ENCODE data around the gene C2orf42. TPM values are rescaled to one million over a fixed set of nuclear protein-coding genes. Genes with fewer than 3 reads are reported as not detected.

Gene C2orf42
- total and polyA plus RNA-seq, 2 of the 4 experiments (the other 2 are of a cell fraction), result 7.5 to 31.5 TPM

GRCh38 chr2:70161069-70161534 lies 29.7 kb downstream of the C2orf42 start:
- no peak overlapping the region for H3K56ac ChIP-seq (ENCODE audit: extremely low read depth, insufficient read depth, low read length)
- H3K4ac ChIP-seq (ENCODE audit: low read depth, low read length), result no peak overlapping the region
- no peak overlapping the region for H2AFZ ChIP-seq (replicated peaks; ENCODE audit: low read length, poor library complexity)
- no peak overlapping the region for H2BK20ac ChIP-seq (ENCODE audit: low read depth, low read length)
- H3K4me3 ChIP-seq (ENCODE audit: insufficient read depth, low read depth, low read length), result no peak overlapping the region
- H3K4me1 ChIP-seq (ENCODE audit: control insufficient read depth, insufficient read depth, low read length), result no peaks in the 10 kb centered on the region
- no peak overlapping the region for H3K23ac ChIP-seq (ENCODE audit: low read depth, low read length)
- H2BK15ac ChIP-seq (ENCODE audit: low read depth, low read length), result no peak overlapping the region
- no TSS peak for BruUV-seq (replicated peaks)
- no peak overlapping the region for H2AK5ac ChIP-seq (ENCODE audit: low read depth, low read length)
- H3K9me1 ChIP-seq (ENCODE audit: insufficient read depth, low read length), result no peaks in the 10 kb centered on the region
- H3K79me1 ChIP-seq (ENCODE audit: low read depth in 1 of 2, low read length in 2 of 2), result no peaks in the 10 kb centered on the region
- no peak overlapping the region for H3K27ac ChIP-seq (ENCODE audit: insufficient read depth, low read length)
- no peak overlapping the region for H4K91ac ChIP-seq (ENCODE audit: insufficient read depth, low read depth, low read length)
- no CpG with 5 or more reads among the region's 2 CpGs for WGBS, 2 experiments (ENCODE audit: extremely low coverage in 2 of 2, insufficient read length in 1 of 2)
- H2BK5ac ChIP-seq (ENCODE audit: low read depth, low read length, poor library complexity, severe bottlenecking), result no peak overlapping the region
- intact Hi-C loops (cut with micrococcal nuclease) (no loop called here), dilution Hi-C loops (cut with HindIII; ENCODE audit: low sequenced_read_pairs, unreplicated experiment) (no loop called here), in situ Hi-C loops (cut with MboI; ENCODE audit: low sequenced_read_pairs) (no loop called here)
- no peaks in the 10 kb centered on the region for H3K9me3 ChIP-seq (ENCODE audit: control insufficient read depth, insufficient read depth, low read length)
- no peak overlapping the region for H2AK9ac ChIP-seq (replicated peaks; ENCODE audit: low read depth, low read length, poor library complexity)
- H3K18ac ChIP-seq (ENCODE audit: low read depth, low read length), result no peak overlapping the region
- DNase-seq (no peak), ATAC-seq (ENCODE audit: low read depth) (no peak)
- no peak overlapping the region for H4K8ac ChIP-seq (ENCODE audit: low read depth in 2 of 2, low read length in 2 of 2)
- TF ChIP-seq SMC3 (IDR thresholded peaks at IDR 0.05; ENCODE audit: low read depth, low read length) (no peak), RCOR1 (IDR thresholded peaks at IDR 0.05; ENCODE audit: insufficient replicate concordance, low read length) (no peak), CEBPB (IDR thresholded peaks at IDR 0.05; ENCODE audit: low read depth, low read length) (no peak), MAFK (IDR thresholded peaks at IDR 0.05; ENCODE audit: low read depth, low read length) (no peak), NFE2L2 (IDR thresholded peaks at IDR 0.05; ENCODE audit: low read depth, low read length) (no peak)
- no peak overlapping the region for H3K9ac ChIP-seq (ENCODE audit: low read depth, low read length)
- no peak overlapping the region for H3K4me2 ChIP-seq (ENCODE audit: low read depth, low read length)
- ChIA-PET CTCF (interaction anchor here (0.6 kb wide), 1 partner anchor 74 kb away, joined by 3 read pairs; no protein-coding TSS in a partner anchor), POLR2A (ENCODE audit: unreplicated experiment) (no interaction called here)
- peaks cover 17% of the 10 kb centered on the region for H3K36me3 ChIP-seq (ENCODE audit: control insufficient read depth, insufficient read depth, low read length)
- H2BK120ac ChIP-seq (ENCODE audit: low read depth, low read length), result no peak overlapping the region
- no peak overlapping the region for H4K5ac ChIP-seq (ENCODE audit: low read depth, low read length)
- H4K20me1 ChIP-seq (ENCODE audit: insufficient read depth, low read length), result no peaks in the 10 kb centered on the region
- H3K27me3 ChIP-seq (ENCODE audit: control insufficient read depth, insufficient read depth, low read length), result no peaks in the 10 kb centered on the region
- H3K14ac ChIP-seq (replicated peaks; ENCODE audit: low read depth, low read length), result no peak overlapping the region
